ENCODE measurements around the gene ANAPC7.
"Not testable (repeated sequence)": the region's sequence is repeated elsewhere in the genome, so short reads cannot be mapped to it uniquely, and the experiment has no call there.

Gene ANAPC7

DNA sequence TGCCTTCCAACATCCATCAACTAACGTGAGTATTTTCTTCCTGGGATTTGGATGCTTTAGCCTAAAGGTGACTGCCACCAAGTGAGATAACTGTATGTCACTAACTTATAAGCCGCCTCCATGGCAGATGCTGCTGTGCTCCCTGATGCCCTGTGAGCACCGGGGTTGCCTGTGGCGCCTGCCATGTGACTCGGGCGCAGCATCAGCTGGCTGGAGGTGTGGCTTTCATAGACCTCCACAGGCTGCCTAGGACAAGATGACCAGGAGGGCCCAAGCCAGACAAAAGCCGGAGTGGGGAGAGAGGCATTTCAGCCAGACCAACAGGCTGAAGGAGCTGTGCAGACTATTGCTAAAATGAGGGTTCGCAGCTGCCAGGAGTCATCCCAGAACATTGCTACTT is 55.7 kb downstream of the ANAPC7 start:
- no peak for DNase-seq

DNA sequence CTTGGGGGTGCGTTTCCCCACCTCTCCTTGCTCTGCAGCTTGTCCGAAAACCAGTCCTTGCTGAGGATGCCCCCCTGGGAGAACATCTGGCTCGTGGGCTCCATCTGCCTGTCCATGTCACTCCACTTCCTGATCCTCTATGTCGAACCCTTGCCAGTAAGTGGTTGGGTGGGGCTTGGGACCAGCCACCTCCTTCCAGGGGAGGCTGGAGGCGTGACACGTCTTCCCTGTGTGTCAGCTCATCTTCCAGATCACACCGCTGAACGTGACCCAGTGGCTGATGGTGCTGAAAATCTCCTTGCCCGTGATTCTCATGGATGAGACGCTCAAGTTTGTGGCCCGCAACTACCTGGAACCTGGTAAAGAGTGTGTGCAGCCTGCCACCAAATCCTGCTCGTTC is 57.5 kb downstream of the ANAPC7 start:
- no peak for DNase-seq

DNA sequence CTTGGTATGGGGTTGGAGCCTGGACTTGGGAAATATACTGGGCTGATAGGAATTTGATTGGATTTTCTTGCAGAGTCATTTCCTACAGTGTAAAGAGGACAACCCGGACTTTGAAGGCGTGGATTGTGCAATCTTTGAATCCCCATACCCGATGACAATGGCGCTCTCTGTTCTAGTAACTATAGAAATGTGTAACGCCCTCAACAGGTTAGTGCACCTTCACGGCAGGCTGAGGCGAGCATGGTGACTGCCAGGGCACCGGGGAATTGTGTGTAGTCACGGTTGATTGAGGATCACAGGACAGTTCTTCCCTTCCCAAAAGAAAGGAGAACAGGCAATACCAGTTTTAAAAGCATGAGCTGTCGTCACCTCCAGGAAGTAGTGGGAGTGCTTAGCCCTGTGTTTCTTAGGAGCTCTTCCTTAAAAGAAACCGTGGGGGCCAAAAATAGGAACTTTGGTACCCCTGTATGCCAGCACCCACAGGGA is 58.3 kb downstream of the ANAPC7 start:
- DNase-seq, result peak; percentile 96

DNA sequence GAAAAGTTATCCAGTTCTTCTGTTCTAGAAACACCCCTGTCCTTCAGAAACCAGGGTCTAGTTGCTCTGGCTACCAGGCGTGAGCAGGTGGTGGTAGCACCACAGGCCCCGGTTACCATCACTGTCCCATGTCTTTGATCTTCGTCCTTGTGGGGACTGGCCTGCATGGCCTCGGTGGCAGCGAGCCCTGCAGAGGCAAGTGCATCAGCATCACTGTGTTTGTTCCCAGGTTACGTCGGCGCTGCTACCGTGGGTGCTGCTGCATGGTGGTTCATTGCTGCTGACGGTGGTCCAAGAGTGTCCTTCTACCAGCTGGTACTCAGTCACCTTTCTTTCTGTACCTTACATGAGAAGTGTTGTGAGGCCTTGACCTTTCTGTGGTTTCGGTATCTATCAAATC is 58.9 kb downstream of the ANAPC7 start:
- no peak for DNase-seq

DNA sequence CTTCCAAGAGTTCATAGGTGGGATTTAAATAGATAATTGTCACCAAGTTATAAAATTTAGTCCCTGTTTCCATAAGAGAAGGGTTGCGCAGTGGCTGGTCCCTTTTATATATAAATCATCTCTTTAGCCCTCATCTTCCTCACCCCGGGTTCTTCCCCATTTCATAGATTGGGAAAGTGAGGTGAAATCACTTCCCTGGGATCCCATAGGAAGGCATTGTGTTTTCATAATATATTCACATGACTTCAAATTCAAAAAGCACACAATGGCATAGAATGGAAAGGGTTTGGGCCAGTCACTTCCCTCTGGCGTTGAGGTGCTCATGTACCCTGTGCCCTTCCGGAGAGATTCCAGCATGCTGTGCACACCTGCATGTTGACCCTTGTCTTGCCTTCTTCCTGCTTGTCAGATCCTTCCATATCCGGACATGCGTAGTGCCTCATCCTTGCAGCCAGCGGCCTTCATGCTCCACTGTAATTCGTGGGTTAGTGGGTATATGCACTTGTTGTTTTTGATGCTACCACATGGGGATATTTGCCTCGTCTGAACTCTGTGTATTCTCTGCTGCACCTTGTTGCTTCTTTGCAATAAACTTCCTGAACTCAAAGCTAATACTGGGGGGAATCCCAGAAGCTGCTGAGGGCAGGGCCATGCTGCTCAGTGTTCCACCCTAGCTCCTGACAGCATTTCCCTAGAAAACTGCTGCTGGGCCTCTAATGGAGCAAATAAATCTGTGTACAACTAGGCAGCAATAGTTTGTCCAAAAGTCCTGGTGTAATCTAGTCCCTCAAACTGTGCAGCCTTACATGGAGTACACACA is 59.6 kb downstream of the ANAPC7 start:
- DNase-seq, result peak; percentile 49 to 57

DNA sequence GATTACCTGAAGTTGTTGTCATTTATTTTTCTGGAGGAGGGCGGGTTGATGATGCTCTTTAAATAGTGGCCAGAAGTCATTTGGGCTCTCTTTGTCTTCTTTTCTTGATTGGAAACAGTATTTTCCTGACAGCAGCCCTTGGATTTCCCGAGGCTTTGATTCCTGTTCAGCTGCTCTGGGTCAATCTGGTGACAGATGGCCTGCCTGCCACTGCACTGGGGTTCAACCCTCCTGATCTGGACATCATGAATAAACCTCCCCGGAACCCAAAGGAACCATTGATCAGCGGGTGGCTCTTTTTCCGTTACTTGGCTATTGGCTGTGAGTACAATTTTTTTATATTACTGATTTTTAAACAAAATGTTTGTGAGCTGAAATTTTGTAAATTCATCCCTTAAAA is 60.4 kb downstream of the ANAPC7 start:
- DNase-seq, result no peak

DNA sequence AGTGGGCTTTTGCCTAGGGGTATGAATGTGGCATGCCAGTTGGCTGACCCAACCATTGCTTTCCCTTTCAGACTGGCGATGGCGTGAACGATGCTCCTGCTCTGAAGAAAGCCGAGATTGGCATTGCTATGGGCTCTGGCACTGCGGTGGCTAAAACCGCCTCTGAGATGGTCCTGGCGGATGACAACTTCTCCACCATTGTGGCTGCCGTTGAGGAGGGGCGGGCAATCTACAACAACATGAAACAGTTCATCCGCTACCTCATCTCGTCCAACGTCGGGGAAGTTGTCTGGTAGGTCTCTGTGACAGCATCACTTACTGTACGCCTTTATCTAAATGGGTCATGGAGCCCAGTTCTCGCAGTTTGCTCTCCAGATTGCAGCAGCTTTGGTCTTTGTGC is 61.4 kb downstream of the ANAPC7 start:
- no peak for DNase-seq

DNA sequence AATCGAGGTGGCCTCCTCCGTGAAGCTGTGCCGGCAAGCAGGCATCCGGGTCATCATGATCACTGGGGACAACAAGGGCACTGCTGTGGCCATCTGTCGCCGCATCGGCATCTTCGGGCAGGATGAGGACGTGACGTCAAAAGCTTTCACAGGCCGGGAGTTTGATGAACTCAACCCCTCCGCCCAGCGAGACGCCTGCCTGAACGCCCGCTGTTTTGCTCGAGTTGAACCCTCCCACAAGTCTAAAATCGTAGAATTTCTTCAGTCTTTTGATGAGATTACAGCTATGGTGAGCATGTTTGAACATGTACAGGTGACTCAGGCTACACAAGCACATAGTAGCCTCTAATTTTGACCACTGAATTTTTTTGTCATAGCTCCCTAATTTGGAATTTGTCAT is 62.8 kb downstream of the ANAPC7 start:
- DNase-seq, result no peak

DNA sequence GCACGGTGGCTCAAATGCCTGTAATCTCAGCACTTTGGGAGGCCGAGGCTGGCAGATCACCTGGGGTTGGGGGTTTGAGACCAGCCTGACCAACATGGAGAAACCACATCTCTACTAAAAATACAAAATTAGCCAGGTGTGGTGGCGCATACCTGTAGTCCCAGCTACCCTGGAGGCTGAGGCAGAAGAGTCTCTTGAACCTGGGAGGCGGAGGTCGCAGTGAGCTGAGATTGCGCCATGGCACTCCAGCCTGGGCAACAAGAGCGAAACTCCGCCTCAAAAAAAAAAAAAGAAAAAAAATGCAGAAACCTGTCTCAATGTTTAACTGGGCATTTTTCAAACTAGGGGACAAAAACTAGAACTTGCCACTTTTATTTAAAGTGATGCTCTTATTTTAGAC is 63.2 kb downstream of the ANAPC7 start:
- DNase-seq, result not testable (repeated sequence)

DNA sequence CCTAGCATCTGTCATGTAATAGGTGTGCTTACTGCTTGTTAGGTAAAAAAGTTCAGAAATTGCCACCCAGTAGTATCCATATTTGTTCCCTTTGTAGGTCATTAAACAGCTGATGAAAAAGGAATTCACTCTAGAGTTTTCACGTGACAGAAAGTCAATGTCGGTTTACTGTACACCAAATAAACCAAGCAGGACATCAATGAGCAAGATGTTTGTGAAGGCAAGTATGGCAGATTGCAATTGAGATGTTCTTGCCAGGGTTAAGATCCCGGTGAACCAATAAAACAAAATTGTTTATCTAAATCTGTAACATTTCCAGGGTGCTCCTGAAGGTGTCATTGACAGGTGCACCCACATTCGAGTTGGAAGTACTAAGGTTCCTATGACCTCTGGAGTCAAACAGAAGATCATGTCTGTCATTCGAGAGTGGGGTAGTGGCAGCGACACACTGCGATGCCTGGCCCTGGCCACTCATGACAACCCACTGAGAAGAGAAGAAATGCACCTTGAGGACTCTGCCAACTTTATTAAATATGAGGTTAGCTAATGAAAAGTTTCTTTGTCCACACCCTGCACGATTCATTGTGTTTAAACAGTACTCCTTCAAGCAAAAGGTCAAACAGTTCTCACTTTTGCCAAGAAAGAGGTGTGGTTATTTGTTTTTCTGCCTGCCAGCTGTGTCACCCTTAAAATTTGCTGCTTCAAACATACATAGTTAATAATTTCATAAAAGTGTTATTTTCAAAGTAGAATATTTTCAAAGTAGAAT is 64.1 kb downstream of the ANAPC7 start:
- DNase-seq, result no peak

DNA sequence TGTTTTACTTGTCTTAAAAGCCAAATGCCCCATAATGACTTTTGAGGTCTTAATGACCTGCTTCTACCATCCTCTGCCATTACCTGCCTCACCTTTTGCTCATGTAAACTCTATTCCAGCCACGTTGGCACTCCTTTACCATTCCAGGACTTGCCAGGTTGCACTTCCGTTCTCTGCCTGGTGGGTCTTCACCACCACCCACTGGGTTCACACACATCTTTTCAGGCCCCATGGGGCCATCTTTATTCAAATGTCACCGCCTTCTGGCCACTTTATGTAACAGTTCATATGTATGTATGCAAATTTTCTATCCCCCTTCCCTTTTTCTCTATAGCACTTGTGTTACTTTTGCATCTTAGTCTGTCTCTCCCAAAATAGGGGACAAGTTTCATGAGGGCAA is 64.8 kb downstream of the ANAPC7 start:
- no peak for DNase-seq

DNA sequence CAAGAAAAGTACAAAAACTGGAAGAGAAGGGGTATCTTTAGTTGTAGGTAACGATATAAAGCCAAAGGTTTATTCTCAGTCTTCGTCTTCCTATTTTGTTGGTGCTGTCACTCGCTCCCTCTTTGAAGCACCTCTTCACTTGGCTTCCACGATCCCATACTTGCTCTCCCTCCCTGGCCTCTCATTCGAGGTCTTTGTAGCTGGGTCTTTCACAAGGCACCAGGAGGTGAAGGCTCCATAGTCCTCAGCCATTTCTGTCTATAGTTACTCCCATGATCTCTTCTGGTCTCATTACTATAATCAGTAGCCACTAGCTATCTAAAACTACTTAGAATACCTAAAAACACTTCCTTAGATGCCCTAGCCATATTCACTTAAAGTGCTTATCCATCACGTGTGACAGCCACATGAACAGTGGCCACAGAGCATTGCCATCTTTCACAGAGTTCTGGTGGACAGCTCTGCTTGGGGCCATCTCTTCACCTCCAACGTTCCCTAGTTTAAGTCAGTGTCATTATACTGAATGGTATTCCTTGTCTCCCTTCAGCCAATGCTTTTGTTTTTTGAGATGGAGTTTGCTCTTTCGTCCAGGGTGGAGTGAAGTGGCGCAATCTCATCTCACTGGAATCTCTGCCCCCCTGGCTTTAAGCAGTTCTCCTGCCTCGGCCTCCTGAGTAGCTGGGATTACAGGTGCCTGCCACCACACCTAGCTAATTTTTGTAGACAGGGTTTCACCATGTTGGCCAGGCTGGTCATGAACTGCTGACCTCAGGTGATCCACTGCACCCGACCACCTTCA is 65.4 kb downstream of the ANAPC7 start:
- no peak for DNase-seq

DNA sequence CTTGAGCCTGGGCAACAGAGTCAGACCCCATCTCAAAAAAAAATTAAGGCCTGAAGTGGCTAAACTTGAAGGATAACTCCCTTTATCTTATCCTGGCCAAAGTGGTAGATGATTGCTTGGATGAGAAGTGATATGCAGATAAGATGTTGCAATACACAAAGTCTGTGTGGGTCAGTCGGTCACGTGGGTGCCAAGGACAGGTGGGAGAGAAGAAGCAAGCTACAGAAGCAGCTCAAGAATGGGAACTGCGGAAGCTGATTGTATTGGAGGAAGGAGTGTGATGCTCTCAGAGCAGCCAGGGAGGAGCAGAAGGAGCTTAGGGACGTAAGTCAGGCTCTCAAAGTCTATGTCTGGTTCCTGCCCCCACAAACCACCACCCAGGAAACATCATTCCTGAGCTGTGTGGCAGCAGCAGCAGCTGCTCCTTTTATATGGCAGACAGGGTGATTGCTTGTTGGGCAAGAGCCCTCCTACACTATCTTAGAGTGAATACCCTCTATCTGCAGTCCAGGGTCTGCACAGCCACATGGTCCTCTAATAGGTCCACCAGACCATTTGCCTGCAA is 67.9 kb downstream of the ANAPC7 start:
- peak in 1 of 2 donors; percentile 17 for DNase-seq

DNA sequence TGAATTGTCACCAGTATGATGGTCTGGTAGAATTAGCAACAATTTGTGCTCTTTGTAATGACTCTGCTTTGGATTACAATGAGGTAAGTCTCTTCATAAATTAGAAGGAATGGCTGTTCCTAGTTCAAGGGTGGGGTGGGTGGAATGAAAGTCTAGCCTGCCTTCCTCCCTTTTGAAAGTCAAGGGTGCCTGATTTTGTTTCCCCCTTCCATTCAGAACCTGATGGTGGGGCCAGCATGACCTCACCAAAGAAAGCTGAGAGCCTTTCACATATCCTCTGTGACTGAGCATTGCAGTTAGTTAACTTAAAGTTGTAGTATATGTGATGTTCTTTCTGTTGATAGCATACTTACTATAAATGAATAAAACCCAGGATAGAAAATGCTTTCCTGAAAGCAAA is 70.3 kb downstream of the ANAPC7 start:
- DNase-seq, result no peak

DNA sequence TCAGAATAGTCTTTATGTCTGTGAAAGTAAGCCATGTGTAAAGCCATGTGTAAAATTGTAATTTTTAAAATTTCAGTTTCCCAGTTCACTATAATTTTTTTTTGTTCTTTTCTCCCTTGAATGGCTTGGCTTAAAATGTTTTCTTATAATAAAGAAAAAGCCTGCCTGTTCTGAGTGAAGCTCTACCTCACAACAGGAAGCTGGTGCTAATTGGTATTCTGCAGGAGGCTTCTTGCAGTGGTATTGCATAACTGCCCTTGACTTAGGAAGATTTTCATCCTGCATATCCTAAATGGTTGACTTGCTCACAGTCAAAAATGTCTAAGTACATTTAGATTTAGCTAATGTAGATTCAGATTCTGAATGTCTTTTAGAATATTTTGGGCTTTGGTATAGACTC is 73.0 kb downstream of the ANAPC7 start:
- peak; percentile 47 to 56 for DNase-seq

DNA sequence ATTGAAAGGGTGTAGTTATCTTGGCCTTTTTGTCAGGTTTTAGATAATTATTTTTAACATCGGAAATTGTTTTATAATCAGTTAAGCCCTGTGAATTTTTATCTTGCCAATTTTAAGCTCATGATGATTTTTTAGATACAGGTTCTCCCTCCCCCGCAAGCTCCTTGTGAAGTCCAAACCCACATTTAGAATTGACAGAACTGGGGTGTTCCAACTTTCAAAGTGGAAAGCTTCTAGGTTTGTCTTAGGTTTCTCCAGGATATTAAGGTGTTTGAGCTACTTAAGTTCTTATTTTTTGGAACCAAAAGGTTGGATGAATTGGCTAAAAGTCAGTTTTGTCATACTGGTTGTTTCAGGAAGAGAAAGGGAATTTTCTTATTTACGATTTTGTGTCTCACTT is 73.4 kb downstream of the ANAPC7 start:
- DNase-seq, result no peak

DNA sequence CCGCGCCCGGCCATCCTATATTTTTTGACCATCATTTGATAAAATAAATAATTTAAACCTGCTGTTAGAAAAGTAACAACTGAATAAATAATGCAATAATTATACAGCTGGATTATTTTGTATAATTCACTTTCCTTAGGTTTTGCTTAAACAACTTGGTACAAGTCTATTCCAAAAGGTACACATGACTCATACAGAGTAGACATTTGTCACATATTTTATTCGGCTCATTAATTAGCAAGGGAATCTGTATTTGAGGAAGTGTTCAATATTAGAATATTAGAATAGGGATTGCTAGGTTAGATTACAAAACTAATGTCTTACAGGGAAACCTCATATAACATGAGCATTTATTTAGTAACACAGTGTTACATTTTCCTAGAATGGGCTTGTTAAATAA is 73.8 kb downstream of the ANAPC7 start:
- no peak for DNase-seq
